ENCODE data around the gene SLC8A2.

Gene SLC8A2

DNA sequence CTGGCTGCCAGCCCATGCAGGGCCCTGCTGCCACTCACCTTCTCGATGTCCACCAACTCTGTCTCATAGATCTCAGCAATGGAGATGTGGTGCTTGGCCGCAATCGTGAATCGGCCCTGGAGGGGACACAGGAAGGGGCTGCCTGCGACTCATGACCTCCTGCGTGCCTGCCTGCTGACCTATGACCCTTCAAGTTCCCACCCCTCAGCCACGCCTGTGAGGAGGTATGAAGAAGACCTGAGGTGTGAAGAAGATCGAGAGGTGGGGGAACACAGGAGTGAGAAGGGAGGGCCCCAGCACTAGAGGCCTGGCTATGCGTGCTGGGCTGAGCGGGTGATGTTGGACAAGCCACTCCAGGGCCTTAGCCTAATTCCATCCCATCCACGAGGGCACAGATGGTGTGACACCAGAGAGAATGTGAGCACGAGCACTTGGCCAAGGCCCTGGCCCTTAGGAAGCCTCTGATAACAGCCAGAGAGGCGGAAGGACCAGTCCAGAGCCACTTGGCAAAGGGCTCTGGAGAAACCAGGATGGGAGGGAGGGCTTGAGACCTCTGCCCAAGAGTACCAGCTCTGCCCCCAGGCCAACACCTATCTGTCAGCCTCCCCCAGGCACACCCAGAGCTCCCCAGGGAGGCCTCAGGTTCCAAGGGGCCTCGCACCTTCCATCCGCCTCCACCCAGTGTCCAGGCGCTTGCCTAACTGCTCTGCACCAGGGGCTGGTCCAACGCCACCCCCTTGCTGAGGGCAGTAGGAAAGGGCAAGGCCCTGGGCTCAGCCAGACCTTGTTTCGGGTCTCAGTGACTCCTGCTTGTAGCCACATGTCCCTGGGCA is 21.9 kb upstream of the SLC8A2 start:
- peaks cover 0 to 63% (median 46%) of the 10 kb centered on the region in 10 experiments; a peak in 17 of 20 replicates for H3K4me1 ChIP-seq
- H3K4me2 ChIP-seq: peak overlapping the region in 5 of 11 experiments; percentile 7 to 77 (median 72); a peak in 7 of 22 replicates
- no peak overlapping the region for H3K4me3 ChIP-seq
- no peaks in the 10 kb centered on the region for H3K9me3 ChIP-seq (replicated peaks in 1 of 11)
- no peak for TF ChIP-seq Cebpa-rat (IDR thresholded peaks at IDR 0.05)
- H3K27me3 ChIP-seq: no peaks in the 10 kb centered on the region
- H3K27ac ChIP-seq: no peak overlapping the region
- H3K36me3 ChIP-seq: peaks cover 13 to 96% (median 71%) of the 10 kb centered on the region in 11 experiments
- H3K9ac ChIP-seq: peak overlapping the region in 3 of 11 experiments; percentile 5 to 52 (median 23); a peak in 1 of 22 replicates
- H4K20me1 ChIP-seq: peaks cover 40 to 80% (median 68%) of the 10 kb centered on the region in 11 experiments

GRCh38 chr19:47492571-47493377 is 21.1 kb upstream of the SLC8A2 start:
- H3K27me3 ChIP-seq: no peaks in the 10 kb centered on the region
- H3K27ac ChIP-seq: no peak overlapping the region
- H3K4me1 ChIP-seq: peaks cover 3 to 65% (median 49%) of the 10 kb centered on the region in 10 experiments; a peak in 19 of 20 replicates
- H3K4me2 ChIP-seq: no peak overlapping the region
- H3K36me3 ChIP-seq: peaks cover 13 to 95% (median 63%) of the 10 kb centered on the region in 11 experiments
- H3K4me3 ChIP-seq: no peak overlapping the region
- TF ChIP-seq Cebpa-rat (IDR thresholded peaks at IDR 0.05): no peak
- no peak overlapping the region; a peak in 1 of 22 replicates for H3K9ac ChIP-seq
- H4K20me1 ChIP-seq: peaks cover 32 to 77% (median 60%) of the 10 kb centered on the region in 11 experiments
- H3K9me3 ChIP-seq (replicated peaks in 1 of 11): no peaks in the 10 kb centered on the region

GRCh38 chr19:47492137-47492533 is 20.4 kb upstream of the SLC8A2 start:
- Histone ChIP-seq H3K27me3 (no peaks in the 10 kb centered on the region), H3K4me1 (peaks cover 10 to 65% (median 49%) of the 10 kb centered on the region in 10 experiments), H3K4me3 (no peak overlapping the region), H3K4me2 (no peak overlapping the region), H4K20me1 (peaks cover 26 to 75% (median 53%) of the 10 kb centered on the region in 11 experiments; a peak in 21 of 22 replicates), H3K36me3 (peaks cover 13 to 92% (median 56%) of the 10 kb centered on the region in 11 experiments), H3K9me3 (replicated peaks in 1 of 11) (no peaks in the 10 kb centered on the region), H3K27ac (no peak overlapping the region), H3K9ac (no peak overlapping the region)
- TF ChIP-seq Cebpa-rat (IDR thresholded peaks at IDR 0.05): no peak

GRCh38 chr19:47491358-47492136 is 19.9 kb upstream of the SLC8A2 start:
- Histone ChIP-seq H3K4me3 (no peak overlapping the region), H4K20me1 (peaks cover 20 to 69% (median 47%) of the 10 kb centered on the region in 11 experiments; a peak in 21 of 22 replicates), H3K9ac (no peak overlapping the region), H3K27me3 (no peaks in the 10 kb centered on the region), H3K9me3 (replicated peaks in 1 of 11) (no peaks in the 10 kb centered on the region), H3K4me1 (peaks cover 15 to 65% (median 49%) of the 10 kb centered on the region in 10 experiments), H3K4me2 (no peak overlapping the region), H3K36me3 (peaks cover 13 to 86% (median 50%) of the 10 kb centered on the region in 11 experiments), H3K27ac (no peak overlapping the region)
- no peak for TF ChIP-seq Cebpa-rat (IDR thresholded peaks at IDR 0.05)

DNA sequence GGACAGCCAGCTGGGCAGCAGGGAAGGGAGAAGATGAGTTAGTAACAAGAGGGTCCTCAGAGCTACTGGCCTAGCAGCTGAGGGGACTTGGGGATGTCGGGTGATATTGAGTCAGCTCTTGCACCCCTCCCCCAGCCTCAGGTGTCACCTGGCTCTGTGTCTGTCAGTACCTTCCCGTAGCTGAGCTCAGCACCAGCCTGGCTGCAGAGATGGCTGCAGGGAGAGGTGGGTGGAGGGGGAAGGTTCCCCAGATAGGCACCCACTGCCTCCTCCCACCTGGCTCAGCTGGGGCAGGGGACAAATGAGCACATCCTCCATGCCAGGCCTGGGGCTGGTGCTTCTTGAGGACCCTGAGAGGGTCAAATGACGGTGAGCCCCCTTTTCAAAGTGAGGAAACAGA is 19.2 kb upstream of the SLC8A2 start:
- H3K27ac ChIP-seq: no peak overlapping the region
- H3K9ac ChIP-seq: no peak overlapping the region
- peaks cover 15 to 65% (median 49%) of the 10 kb centered on the region in 10 experiments for H3K4me1 ChIP-seq
- H3K36me3 ChIP-seq: peaks cover 13 to 80% (median 49%) of the 10 kb centered on the region in 11 experiments
- H3K4me3 ChIP-seq: no peak overlapping the region
- no peaks in the 10 kb centered on the region for H3K9me3 ChIP-seq (replicated peaks in 1 of 11)
- no peak for TF ChIP-seq Cebpa-rat (IDR thresholded peaks at IDR 0.05)
- H3K27me3 ChIP-seq: no peaks in the 10 kb centered on the region
- no peak overlapping the region for H3K4me2 ChIP-seq
- peaks cover 13 to 62% (median 40%) of the 10 kb centered on the region in 11 experiments; a peak in 21 of 22 replicates for H4K20me1 ChIP-seq

DNA sequence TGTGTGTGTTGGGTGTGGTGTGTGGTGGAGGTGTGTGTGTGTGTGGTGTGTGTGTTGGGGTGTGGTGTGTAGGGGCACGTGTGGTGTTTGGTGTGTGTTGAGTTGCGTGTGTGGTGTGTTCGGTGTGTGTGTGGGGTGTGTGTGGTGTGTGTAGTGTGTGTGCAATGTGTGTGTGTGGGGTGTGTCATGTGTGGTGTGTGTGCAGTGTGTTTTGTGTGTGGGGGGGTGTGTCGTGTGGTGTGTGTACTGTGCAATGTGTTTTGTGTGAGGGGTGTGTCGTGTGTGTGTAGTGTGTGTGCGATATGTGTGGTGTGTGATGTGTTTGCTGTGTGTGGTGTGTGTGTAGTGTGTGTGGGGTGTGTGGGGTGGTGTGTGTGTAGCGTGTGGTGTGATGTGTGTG is 18.3 kb upstream of the SLC8A2 start:
- no peak for TF ChIP-seq Cebpa-rat (IDR thresholded peaks at IDR 0.05)
- Histone ChIP-seq H3K4me3 (no peak overlapping the region), H3K4me2 (no peak overlapping the region), H3K9me3 (replicated peaks in 1 of 11) (no peaks in the 10 kb centered on the region), H3K4me1 (peaks cover 22 to 65% (median 49%) of the 10 kb centered on the region in 10 experiments), H3K27ac (no peak overlapping the region), H3K36me3 (peaks cover 13 to 73% (median 49%) of the 10 kb centered on the region in 11 experiments), H3K27me3 (no peaks in the 10 kb centered on the region), H3K9ac (no peak overlapping the region), H4K20me1 (peaks cover 5 to 54% (median 32%) of the 10 kb centered on the region in 11 experiments; a peak in 20 of 22 replicates)

DNA sequence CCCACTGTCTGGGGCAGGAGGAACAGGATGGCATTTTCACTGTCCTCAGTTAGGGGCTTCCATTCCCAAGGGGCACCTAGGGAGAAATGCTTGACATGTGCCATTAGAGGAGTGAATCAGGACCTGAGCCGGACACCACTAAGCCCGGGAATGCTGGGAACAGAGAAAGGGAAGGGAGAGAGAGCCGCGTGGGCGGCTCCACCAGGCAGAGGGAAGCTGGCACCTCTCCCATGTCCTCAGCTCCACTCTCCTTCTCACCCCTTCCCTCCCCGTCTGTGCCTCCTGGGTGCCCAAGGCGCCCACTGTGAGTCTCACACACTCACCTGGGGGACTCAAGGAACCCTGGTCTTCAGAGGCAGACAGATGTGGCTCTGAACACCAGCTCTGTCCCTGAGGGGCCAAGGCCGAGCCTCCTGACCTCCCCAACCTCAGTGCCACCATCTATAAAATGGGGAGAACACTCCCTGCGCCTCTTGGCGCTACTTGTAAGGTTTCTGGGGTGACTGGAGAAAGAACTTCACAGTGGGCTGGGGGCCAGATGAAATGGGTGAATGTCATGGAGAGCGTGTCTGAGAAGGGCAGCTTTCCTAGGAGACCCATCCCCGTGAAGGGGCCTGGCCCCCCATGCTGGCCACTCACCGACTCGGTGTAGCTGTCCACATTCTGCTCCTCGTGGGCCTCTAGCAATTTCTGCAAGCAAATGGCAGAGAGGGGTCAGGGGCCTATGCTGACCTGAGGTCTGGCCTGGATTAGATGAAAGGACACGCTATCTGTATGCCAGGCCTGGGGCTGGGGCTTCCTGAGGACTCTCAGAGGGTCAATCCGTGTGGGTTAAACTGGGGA is 17.6 kb upstream of the SLC8A2 start:
- H3K4me2 ChIP-seq: no peak overlapping the region
- no peaks in the 10 kb centered on the region for H3K27me3 ChIP-seq
- no peak for TF ChIP-seq Cebpa-rat (IDR thresholded peaks at IDR 0.05)
- H3K9ac ChIP-seq: no peak overlapping the region
- H4K20me1 ChIP-seq: peaks cover 0 to 46% (median 25%) of the 10 kb centered on the region in 11 experiments; a peak in 15 of 22 replicates
- no peaks in the 10 kb centered on the region for H3K9me3 ChIP-seq (replicated peaks in 1 of 11)
- no peak overlapping the region for H3K4me3 ChIP-seq
- H3K36me3 ChIP-seq: peaks cover 13 to 65% (median 49%) of the 10 kb centered on the region in 11 experiments
- H3K4me1 ChIP-seq: peaks cover 29 to 65% (median 49%) of the 10 kb centered on the region in 10 experiments
- H3K27ac ChIP-seq: no peak overlapping the region
